Measurements from ENCODE around the gene KRT74.

KRT74 gene

GRCh38 chr12:52535574-52535973 is 38.1 kb downstream of the KRT74 start:
- DNase-seq (no peak), ATAC-seq (ENCODE audit: insufficient read depth, low read depth) (no peak)
- TF ChIP-seq EZH2 (IDR thresholded peaks at IDR 0.05; ENCODE audit: borderline replicate concordance, low read depth, low read length, severe bottlenecking) (no peak), CTCF (IDR thresholded peaks at IDR 0.05; ENCODE audit: borderline replicate concordance, extremely low read depth, low read length, poor library complexity, severe bottlenecking) (no peak)
- Histone ChIP-seq H4K20me1 (ENCODE audit: insufficient read depth, low read length) (no peaks in the 10 kb centered on the region), H2AFZ (ENCODE audit: low read depth, low read length) (no peak overlapping the region), H3K9ac (ENCODE audit: low read depth, low read length) (no peak overlapping the region), H3K27ac (ENCODE audit: low read length) (no peak overlapping the region), H3K27me3 (ENCODE audit: insufficient read depth, low read length, poor library complexity) (peaks cover 3% of the 10 kb centered on the region), H3K36me3 (ENCODE audit: insufficient read depth, low read length) (no peaks in the 10 kb centered on the region), H3K4me2 (ENCODE audit: insufficient read depth, low read length) (no peak overlapping the region), H3K9me3 (ENCODE audit: insufficient read depth, low read length, severe bottlenecking) (no peaks in the 10 kb centered on the region), H3K79me2 (ENCODE audit: insufficient read depth, low read length) (no peaks in the 10 kb centered on the region), H3K4me1 (ENCODE audit: insufficient read depth, low read length) (no peaks in the 10 kb centered on the region), H3K4me3 (ENCODE audit: low read depth in 1 of 2, low read length in 2 of 2) (no peak overlapping the region)

- no peak for TF ChIP-seq CTCF (IDR thresholded peaks at IDR 0.05; ENCODE audit: borderline replicate concordance, extremely low read depth, low read length, poor library complexity, severe bottlenecking)
- no peak for TF ChIP-seq EZH2 (IDR thresholded peaks at IDR 0.05; ENCODE audit: borderline replicate concordance, low read depth, low read length, severe bottlenecking)
Measured at GRCh38 chr12:52534482-52534881, 39.2 kb downstream of the KRT74 start.

GRCh38 chr12:52533686-52534470 is 39.8 kb downstream of the KRT74 start:
- Histone ChIP-seq H3K27ac (ENCODE audit: low read length) (no peak overlapping the region), H3K4me2 (ENCODE audit: insufficient read depth, low read length) (no peak overlapping the region), H3K4me1 (ENCODE audit: insufficient read depth, low read length) (no peaks in the 10 kb centered on the region), H3K9me3 (ENCODE audit: insufficient read depth, low read length, severe bottlenecking) (no peaks in the 10 kb centered on the region), H2AFZ (ENCODE audit: low read depth, low read length) (no peak overlapping the region), H3K36me3 (ENCODE audit: insufficient read depth, low read length) (no peaks in the 10 kb centered on the region), H4K20me1 (ENCODE audit: insufficient read depth, low read length) (no peaks in the 10 kb centered on the region), H3K79me2 (ENCODE audit: insufficient read depth, low read length) (no peaks in the 10 kb centered on the region), H3K4me3 (ENCODE audit: low read depth in 1 of 2, low read length in 2 of 2) (no peak overlapping the region), H3K27me3 (ENCODE audit: insufficient read depth, low read length, poor library complexity) (peaks cover 3% of the 10 kb centered on the region), H3K9ac (ENCODE audit: low read depth, low read length) (no peak overlapping the region)
- DNase-seq (no peak), ATAC-seq (ENCODE audit: insufficient read depth, low read depth) (no peak)
- no peak for TF ChIP-seq CTCF (IDR thresholded peaks at IDR 0.05; ENCODE audit: borderline replicate concordance, extremely low read depth, low read length, poor library complexity, severe bottlenecking)
- TF ChIP-seq EZH2 (IDR thresholded peaks at IDR 0.05; ENCODE audit: borderline replicate concordance, low read depth, low read length, severe bottlenecking) = no peak

More at GRCh38 chr12:52534482-52534881, 39.2 kb downstream of the KRT74 start:
- ATAC-seq (ENCODE audit: insufficient read depth, low read depth) (no peak), DNase-seq (no peak)
- Histone ChIP-seq H4K20me1 (ENCODE audit: insufficient read depth, low read length) (no peaks in the 10 kb centered on the region), H3K36me3 (ENCODE audit: insufficient read depth, low read length) (no peaks in the 10 kb centered on the region), H3K4me1 (ENCODE audit: insufficient read depth, low read length) (no peaks in the 10 kb centered on the region), H3K4me2 (ENCODE audit: insufficient read depth, low read length) (no peak overlapping the region), H3K4me3 (ENCODE audit: low read depth in 1 of 2, low read length in 2 of 2) (no peak overlapping the region), H2AFZ (ENCODE audit: low read depth, low read length) (no peak overlapping the region), H3K79me2 (ENCODE audit: insufficient read depth, low read length) (no peaks in the 10 kb centered on the region), H3K27me3 (ENCODE audit: insufficient read depth, low read length, poor library complexity) (peaks cover 3% of the 10 kb centered on the region), H3K9ac (ENCODE audit: low read depth, low read length) (no peak overlapping the region), H3K27ac (ENCODE audit: low read length) (no peak overlapping the region), H3K9me3 (ENCODE audit: insufficient read depth, low read length, severe bottlenecking) (no peaks in the 10 kb centered on the region)
